Right lobe of liver (tissue), 6 donors: ENCODE measurements around the gene ANKEF1. TPM values are rescaled to one million over a fixed set of nuclear protein-coding genes. Genes with fewer than 3 reads are reported as not detected.
"Not testable (repeated sequence)": the region's sequence is repeated elsewhere in the genome, so short reads cannot be mapped to it uniquely, and the experiment has no call there.

ENCODE experiments used
- ATAC-seq, 4 donors: fragments of 200-7000 bp; cut with Tn5 transposase; one replicate each; pipeline ENCODE4 v1.9.1; 2020; ENCODE audit warnings: mild to moderate bottlenecking in 4 of 4, moderate library complexity in 4 of 4
- DNase-seq, 3 donors: peaks; one replicate each; pipeline ENCODE4 v3.0.0-alpha.2; 2020
- H3K27ac ChIP-seq, 3 donors: fragments of 200-600 bp; one replicate each; pipeline ENCODE4 v1.8.0; 2022
- H3K27me3 ChIP-seq, 2 donors: fragments of 200-600 bp; one replicate each; pipeline ENCODE4 v1.8.0; 2022
- H3K36me3 ChIP-seq, 4 donors: fragments of 200-600 bp; sonication (generic) in 1 of 4; one replicate each; pipeline versions ENCODE4 v1.5.1 to v1.8.0; 2017 to 2022; ENCODE audit warnings: control low read depth in 1 of 4
- H3K4me1 ChIP-seq, 4 donors: fragments of 200-600 bp; sonication (generic) in 1 of 4; one replicate each; pipeline versions ENCODE4 v1.5.1 to v1.8.0; 2017 to 2022; ENCODE audit warnings: control low read depth in 1 of 4
- H3K4me3 ChIP-seq, 3 donors: fragments of 200-600 bp; one replicate each; pipeline ENCODE4 v1.8.0; 2022
- H3K9me3 ChIP-seq, 4 donors: fragments of 200-600 bp; sonication (generic) in 1 of 4; one replicate each; pipeline versions ENCODE4 v1.5.1 to v1.8.0; 2017 to 2022; ENCODE audit warnings: control low read depth in 1 of 4
- CTCF ChIP-seq, 4 donors: fragments of 200-600 bp in 3 of 4; fragments of 450-650 bp in 1 of 4; IDR thresholded peaks; one replicate each; pipeline versions ENCODE4 v1.5.1 to v1.8.0; 2016 to 2022; ENCODE audit warnings: antibody characterized with exemption in 4 of 4, mild to moderate bottlenecking in 2 of 4
- POLR2A ChIP-seq: fragments of 450-650 bp; IDR thresholded peaks from one replicate; pipeline ENCODE4 v1.6.1; 2017; ENCODE audit warnings: antibody characterized with exemption, mild to moderate bottlenecking
- WGBS: methylation state at CpG from one replicate; pipeline ENCODE4 v1.1.6; 2018; ENCODE audit warnings: low coverage, low lambda C conversion rate; ENCODE audit not compliant: insufficient coverage; ENCODE audit errors: missing lambda C conversion rate; 5-methylcytosine and 5-hydroxymethylcytosine counted together
- intact Hi-C, 2 donors: fragments of 100-400 bp; cut with DNase I; formaldehyde crosslinking; loops; one replicate each; pipeline versions ENCODE4 v1.11.2 to v1.14.1; 2022
- total RNA-seq, 6 experiments: library from RNA; depleted of rRNA in 2 of 6; stranded (reverse); fragments of >200 nt in 2 of 6; fragmentation: NEBNext Ultra II Directional in 3 of 6; extraction: Animal tissue kit (Norgen Biotek cat#: 25700) in 3 of 6; gene quantifications; one replicate each; pipeline versions ENCODE4 v1.1.0 to v1.2.4, GENCODE V29; 2016 to 2023
- donor health status: DM: no; HTN: yes; CAD: no.
- donor health status: DM: no; HTN: no; CAD: no.
- donor health status: DM: no; HTN: no; CAD: no.
- donor health status: DM: no; HTN: yes; CAD: no.
- donor health status: DM: no; HTN: yes; CAD: no.

ANKEF1 gene
- total RNA-seq, 6 experiments from 2014 or later = 3.9 to 9.2 (median 5.1) TPM

- DNase-seq (no peak), ATAC-seq (no peak)
- intact Hi-C loops = no loop called here
- H3K4me1 ChIP-seq = no peaks in the 10 kb centered on the region
- H3K27me3 ChIP-seq = no peaks in the 10 kb centered on the region
- H3K4me3 ChIP-seq = no peak overlapping the region
- 76% methylated on average over 5 of the region's 5 CpGs for WGBS
- TF ChIP-seq POLR2A (no peak), CTCF (IDR thresholded peaks at IDR 0.05) (no peak)
- no peak overlapping the region for H3K27ac ChIP-seq
- no peaks in the 10 kb centered on the region for H3K36me3 ChIP-seq
- no peaks in the 10 kb centered on the region for H3K9me3 ChIP-seq
Observed at GRCh38 chr20:10014431-10014830, 20.4 kb upstream of the ANKEF1 start.

- Histone ChIP-seq H3K4me3 (no peak overlapping the region), H3K9me3 (no peaks in the 10 kb centered on the region), H3K36me3 (no peaks in the 10 kb centered on the region), H3K27ac (no peak overlapping the region), H3K27me3 (no peaks in the 10 kb centered on the region), H3K4me1 (no peaks in the 10 kb centered on the region)
- no peak for DNase-seq
- TF ChIP-seq CTCF (IDR thresholded peaks at IDR 0.05) (no peak), POLR2A (no peak)
- 57% methylated on average over 2 of the region's 2 CpGs for WGBS
- ATAC-seq = no peak
- intact Hi-C loops = no loop called here
Observed at GRCh38 chr20:10020937-10021336, 13.8 kb upstream of the ANKEF1 start.

- H3K27me3 ChIP-seq = no peaks in the 10 kb centered on the region
- H3K9me3 ChIP-seq = no peaks in the 10 kb centered on the region
- TF ChIP-seq POLR2A (no peak), CTCF (IDR thresholded peaks at IDR 0.05) (no peak)
- no peak for ATAC-seq
- no peak for DNase-seq
- intact Hi-C loops = no loop called here
- H3K36me3 ChIP-seq = no peaks in the 10 kb centered on the region
- H3K4me3 ChIP-seq = no peak overlapping the region
- WGBS = 82% methylated on average over 2 of the region's 2 CpGs
- no peaks in the 10 kb centered on the region for H3K4me1 ChIP-seq
- H3K27ac ChIP-seq = no peak overlapping the region
Observed at GRCh38 chr20:10022625-10023024, 12.2 kb upstream of the ANKEF1 start.

- intact Hi-C loops = no loop called here
- 83% methylated on average over 2 of the region's 2 CpGs for WGBS
Observed at GRCh38 chr20:10023911-10024310, 10.9 kb upstream of the ANKEF1 start.

GRCh38 chr20:10031451-10032215 lies 3.2 kb upstream of the ANKEF1 start:
- intact Hi-C loops = not testable (repeated sequence)

More at GRCh38 chr20:10023911-10024310, 10.9 kb upstream of the ANKEF1 start:
- H3K27ac ChIP-seq = no peak overlapping the region
- H3K9me3 ChIP-seq = no peaks in the 10 kb centered on the region
- no peak overlapping the region for H3K4me3 ChIP-seq
- no peaks in the 10 kb centered on the region for H3K36me3 ChIP-seq
- H3K27me3 ChIP-seq = no peaks in the 10 kb centered on the region
- no peaks in the 10 kb centered on the region for H3K4me1 ChIP-seq
- ATAC-seq = no peak
- no peak for DNase-seq
- TF ChIP-seq CTCF (IDR thresholded peaks at IDR 0.05) (no peak), POLR2A (no peak)

GRCh38 chr20:10032269-10032668 lies 2.5 kb upstream of the ANKEF1 start:
- H3K27me3 ChIP-seq, ATAC-seq, H3K36me3 ChIP-seq, H3K4me1 ChIP-seq, H3K9me3 ChIP-seq, H3K27ac ChIP-seq, H3K4me3 ChIP-seq, DNase-seq, intact Hi-C loops: not testable (repeated sequence)
- no CpG with 5 or more reads among the region's 7 CpGs for WGBS

More at GRCh38 chr20:10031451-10032215, 3.2 kb upstream of the ANKEF1 start:
- not testable (repeated sequence) for H3K27me3 ChIP-seq, H3K4me1 ChIP-seq, H3K9me3 ChIP-seq, H3K4me3 ChIP-seq, H3K27ac ChIP-seq, ATAC-seq, DNase-seq, H3K36me3 ChIP-seq
- WGBS = 92% methylated on average over 13 of the region's 47 CpGs
